ENCODE measurements around the gene GPR151. TPM values are rescaled to one million over a fixed set of nuclear protein-coding genes. Genes with fewer than 3 reads are reported as not detected.
"Not testable (repeated sequence)": the region's sequence is repeated elsewhere in the genome, so short reads cannot be mapped to it uniquely, and the experiment has no call there.

The GPR151 gene
- polyA plus RNA-seq, 1 of the 3 experiments (the other 2 are of a cell fraction), result not detected

DNA sequence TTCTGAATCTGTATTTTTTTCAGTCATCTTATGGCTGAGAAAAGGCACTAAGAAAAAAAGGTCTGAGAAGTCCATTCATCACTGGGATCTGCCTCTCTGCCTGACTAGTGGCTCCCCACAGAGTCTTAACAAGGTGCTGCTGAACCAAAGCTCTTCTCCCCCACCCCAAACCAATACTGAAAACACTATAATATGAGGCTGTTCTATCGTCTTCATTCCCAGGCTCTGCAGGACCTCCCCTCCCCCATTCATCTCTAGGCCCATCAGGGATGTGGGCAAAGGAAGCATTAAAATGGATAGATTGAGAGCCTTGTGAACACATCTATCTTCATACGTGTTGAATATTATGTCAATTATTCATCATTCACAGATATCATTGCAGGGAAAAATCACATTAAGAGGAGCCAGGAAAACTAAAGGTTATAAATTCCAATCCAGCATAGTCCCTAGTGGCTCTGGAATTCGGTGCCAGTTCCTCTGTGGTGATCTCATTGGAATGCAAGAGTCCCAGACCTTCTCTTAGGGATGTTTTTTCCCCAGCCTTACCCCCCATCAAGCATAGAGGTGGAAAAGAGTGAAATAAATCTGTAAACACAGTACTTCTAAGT lies 44.3 kb upstream of the GPR151 start (continued):
- TF ChIP-seq, protein P1, sequence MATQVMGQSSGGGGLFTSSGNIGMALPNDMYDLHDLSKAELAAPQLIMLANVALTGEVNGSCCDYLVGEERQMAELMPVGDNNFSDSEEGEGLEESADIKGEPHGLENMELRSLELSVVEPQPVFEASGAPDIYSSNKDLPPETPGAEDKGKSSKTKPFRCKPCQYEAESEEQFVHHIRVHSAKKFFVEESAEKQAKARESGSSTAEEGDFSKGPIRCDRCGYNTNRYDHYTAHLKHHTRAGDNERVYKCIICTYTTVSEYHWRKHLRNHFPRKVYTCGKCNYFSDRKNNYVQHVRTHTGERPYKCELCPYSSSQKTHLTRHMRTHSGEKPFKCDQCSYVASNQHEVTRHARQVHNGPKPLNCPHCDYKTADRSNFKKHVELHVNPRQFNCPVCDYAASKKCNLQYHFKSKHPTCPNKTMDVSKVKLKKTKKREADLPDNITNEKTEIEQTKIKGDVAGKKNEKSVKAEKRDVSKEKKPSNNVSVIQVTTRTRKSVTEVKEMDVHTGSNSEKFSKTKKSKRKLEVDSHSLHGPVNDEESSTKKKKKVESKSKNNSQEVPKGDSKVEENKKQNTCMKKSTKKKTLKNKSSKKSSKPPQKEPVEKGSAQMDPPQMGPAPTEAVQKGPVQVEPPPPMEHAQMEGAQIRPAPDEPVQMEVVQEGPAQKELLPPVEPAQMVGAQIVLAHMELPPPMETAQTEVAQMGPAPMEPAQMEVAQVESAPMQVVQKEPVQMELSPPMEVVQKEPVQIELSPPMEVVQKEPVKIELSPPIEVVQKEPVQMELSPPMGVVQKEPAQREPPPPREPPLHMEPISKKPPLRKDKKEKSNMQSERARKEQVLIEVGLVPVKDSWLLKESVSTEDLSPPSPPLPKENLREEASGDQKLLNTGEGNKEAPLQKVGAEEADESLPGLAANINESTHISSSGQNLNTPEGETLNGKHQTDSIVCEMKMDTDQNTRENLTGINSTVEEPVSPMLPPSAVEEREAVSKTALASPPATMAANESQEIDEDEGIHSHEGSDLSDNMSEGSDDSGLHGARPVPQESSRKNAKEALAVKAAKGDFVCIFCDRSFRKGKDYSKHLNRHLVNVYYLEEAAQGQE (IDR thresholded peaks at IDR 0.05; ENCODE audit: low read depth, low read length), result no peak
- TF ChIP-seq, protein P2, sequence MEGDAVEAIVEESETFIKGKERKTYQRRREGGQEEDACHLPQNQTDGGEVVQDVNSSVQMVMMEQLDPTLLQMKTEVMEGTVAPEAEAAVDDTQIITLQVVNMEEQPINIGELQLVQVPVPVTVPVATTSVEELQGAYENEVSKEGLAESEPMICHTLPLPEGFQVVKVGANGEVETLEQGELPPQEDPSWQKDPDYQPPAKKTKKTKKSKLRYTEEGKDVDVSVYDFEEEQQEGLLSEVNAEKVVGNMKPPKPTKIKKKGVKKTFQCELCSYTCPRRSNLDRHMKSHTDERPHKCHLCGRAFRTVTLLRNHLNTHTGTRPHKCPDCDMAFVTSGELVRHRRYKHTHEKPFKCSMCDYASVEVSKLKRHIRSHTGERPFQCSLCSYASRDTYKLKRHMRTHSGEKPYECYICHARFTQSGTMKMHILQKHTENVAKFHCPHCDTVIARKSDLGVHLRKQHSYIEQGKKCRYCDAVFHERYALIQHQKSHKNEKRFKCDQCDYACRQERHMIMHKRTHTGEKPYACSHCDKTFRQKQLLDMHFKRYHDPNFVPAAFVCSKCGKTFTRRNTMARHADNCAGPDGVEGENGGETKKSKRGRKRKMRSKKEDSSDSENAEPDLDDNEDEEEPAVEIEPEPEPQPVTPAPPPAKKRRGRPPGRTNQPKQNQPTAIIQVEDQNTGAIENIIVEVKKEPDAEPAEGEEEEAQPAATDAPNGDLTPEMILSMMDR (IDR thresholded peaks at IDR 0.05), result no peak
- TF ChIP-seq EZH2phosphoT487 (IDR thresholded peaks at IDR 0.05; ENCODE audit: borderline replicate concordance, low read depth), result no peak
- no peak for TF ChIP-seq FOXJ3 (CRISPR knock-in tag; IDR thresholded peaks at IDR 0.05)
- peak; percentile 63 for TF ChIP-seq TCF12 (IDR thresholded peaks at IDR 0.05)
- TF ChIP-seq SIN3A (IDR thresholded peaks at IDR 0.05; ENCODE audit: borderline replicate concordance, low read depth, low read length), result no peak
- peak; percentile 25; the same call in 1 of the 2 replicates for TF ChIP-seq RXRA (IDR thresholded peaks at IDR 0.05; ENCODE audit: borderline replicate concordance, low read depth)
- no peak for TF ChIP-seq RCOR1 (IDR thresholded peaks at IDR 0.05; ENCODE audit: low read length)

- H3K9me2 ChIP-seq; H3K4me1 ChIP-seq (ENCODE audit: control insufficient read depth in 1 of 2, insufficient read depth in 2 of 2, low read depth in 1 of 2, low read length in 1 of 2); H3K9me3 ChIP-seq; H2AFZ ChIP-seq (ENCODE audit: low read depth); H3K27ac ChIP-seq (ENCODE audit: low read depth in 2 of 2, low read length in 1 of 2); H3K27me3 ChIP-seq (ENCODE audit: insufficient read depth); POLR2A ChIA-PET; H3K9ac ChIP-seq; DNase-seq; H4K20me1 ChIP-seq (ENCODE audit: insufficient read depth); H3K4me2 ChIP-seq; H3K4me3 ChIP-seq (ENCODE audit: low read depth in 2 of 2, low read length in 1 of 2); H3K36me3 ChIP-seq (replicated peaks in 1 of 2; ENCODE audit: control insufficient read depth in 1 of 2, insufficient read depth in 2 of 2, low read length in 1 of 2); H3K79me2 ChIP-seq (ENCODE audit: insufficient read depth): not testable (repeated sequence)
- CTCF ChIA-PET, result interaction anchor here (0.9 to 1.3 kb wide), 4 partner anchors 14 to 632 kb away, joined by 3 read pairs; no protein-coding TSS in a partner anchor
- 56% methylated on average over 3 of the region's 4 CpGs for WGBS (ENCODE audit: low lambda C conversion rate)
- H3F3A ChIP-seq (replicated peaks; ENCODE audit: insufficient read depth), result peaks cover 14% of the 10 kb centered on the region
Measured at GRCh38 chr5:146556884-146557283, 40.9 kb upstream of the GPR151 start.

DNA sequence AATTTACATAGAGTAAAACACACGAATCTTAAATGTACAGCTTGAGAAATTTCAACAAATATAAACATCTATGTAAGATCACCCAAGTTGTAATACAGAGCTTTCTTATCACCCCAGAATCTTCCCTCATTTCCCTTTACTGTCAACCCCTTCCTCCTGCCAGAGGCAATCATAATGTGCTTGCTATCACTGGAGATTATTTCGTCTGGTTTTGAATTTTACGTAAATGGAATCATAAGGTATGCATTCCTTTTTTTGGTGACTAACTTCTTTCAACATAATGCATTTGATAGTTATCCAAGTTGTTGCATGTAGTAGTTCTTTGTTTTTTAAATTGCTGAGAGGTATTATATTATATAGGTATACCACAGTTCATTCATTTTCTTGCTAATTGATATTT lies 37.5 kb upstream of the GPR151 start:
- peaks cover 0 to 5% of the 10 kb centered on the region in 2 experiments; a peak in 2 of 4 replicates for H3K4me1 ChIP-seq (ENCODE audit: control insufficient read depth in 1 of 2, insufficient read depth in 2 of 2, low read depth in 1 of 2, low read length in 1 of 2)
- CTCF ChIA-PET, result interaction anchor here (1.5 to 1.6 kb wide), 4 partner anchors 11 to 412 kb away, joined by 3 to 6 read pairs (median 6); no protein-coding TSS in a partner anchor
- H3K27ac ChIP-seq (ENCODE audit: low read depth in 2 of 2, low read length in 1 of 2), result no peak overlapping the region
- no peaks in the 10 kb centered on the region for H3K36me3 ChIP-seq (replicated peaks in 1 of 2; ENCODE audit: control insufficient read depth in 1 of 2, insufficient read depth in 2 of 2, low read length in 1 of 2)
- H3K27me3 ChIP-seq (ENCODE audit: insufficient read depth), result no peaks in the 10 kb centered on the region
- no peaks in the 10 kb centered on the region for H3K9me3 ChIP-seq
- 47% methylated on average over 3 of the region's 3 CpGs for WGBS (ENCODE audit: low lambda C conversion rate)
- DNase-seq, result no peak
- POLR2A ChIA-PET, result no interaction called here
- H3K4me2 ChIP-seq, result no peak overlapping the region
- no peak overlapping the region for H2AFZ ChIP-seq (ENCODE audit: low read depth)
- H3K79me2 ChIP-seq (ENCODE audit: insufficient read depth), result no peaks in the 10 kb centered on the region
- H3K9me2 ChIP-seq, result no peaks in the 10 kb centered on the region
- no peak overlapping the region for H3K9ac ChIP-seq
- no peaks in the 10 kb centered on the region for H3F3A ChIP-seq (replicated peaks; ENCODE audit: insufficient read depth)
- no peaks in the 10 kb centered on the region for H4K20me1 ChIP-seq (ENCODE audit: insufficient read depth)
- H3K4me3 ChIP-seq (ENCODE audit: low read depth in 2 of 2, low read length in 1 of 2), result no peak overlapping the region
- TF ChIP-seq JUND (IDR thresholded peaks at IDR 0.05) (no peak), TAF1 (IDR thresholded peaks at IDR 0.05; ENCODE audit: borderline replicate concordance, low read depth, low read length) (no peak), ELF1 (IDR thresholded peaks at IDR 0.05) (no peak), CHD2 (IDR thresholded peaks at IDR 0.05; ENCODE audit: low read length, partially characterized antibody) (no peak), RFX5 (IDR thresholded peaks at IDR 0.05; ENCODE audit: low read length) (no peak), TEAD4 (IDR thresholded peaks at IDR 0.05; ENCODE audit: borderline replicate concordance, insufficient read depth) (no peak), MXI1 (IDR thresholded peaks at IDR 0.05; ENCODE audit: low read depth, low read length) (no peak), FOXJ3 (CRISPR knock-in tag; IDR thresholded peaks at IDR 0.05) (no peak)
- TF ChIP-seq, protein P3, sequence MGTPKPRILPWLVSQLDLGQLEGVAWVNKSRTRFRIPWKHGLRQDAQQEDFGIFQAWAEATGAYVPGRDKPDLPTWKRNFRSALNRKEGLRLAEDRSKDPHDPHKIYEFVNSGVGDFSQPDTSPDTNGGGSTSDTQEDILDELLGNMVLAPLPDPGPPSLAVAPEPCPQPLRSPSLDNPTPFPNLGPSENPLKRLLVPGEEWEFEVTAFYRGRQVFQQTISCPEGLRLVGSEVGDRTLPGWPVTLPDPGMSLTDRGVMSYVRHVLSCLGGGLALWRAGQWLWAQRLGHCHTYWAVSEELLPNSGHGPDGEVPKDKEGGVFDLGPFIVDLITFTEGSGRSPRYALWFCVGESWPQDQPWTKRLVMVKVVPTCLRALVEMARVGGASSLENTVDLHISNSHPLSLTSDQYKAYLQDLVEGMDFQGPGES (IDR thresholded peaks at IDR 0.05; ENCODE audit: low read depth, low read length), result no peak
- TF ChIP-seq, protein P2 (IDR thresholded peaks at IDR 0.05), result no peak

Measured in SK-N-SH (cell line).